Measurements from ENCODE around the gene LAMA4. TPM values are rescaled to one million over a fixed set of nuclear protein-coding genes. Genes with fewer than 3 reads are reported as not detected.

The LAMA4 gene
- total and polyA plus RNA-seq, 2 of the 13 experiments (the other 11 are each of a cell fraction or from before 2014, with no cell fraction given), result not detected

DNA sequence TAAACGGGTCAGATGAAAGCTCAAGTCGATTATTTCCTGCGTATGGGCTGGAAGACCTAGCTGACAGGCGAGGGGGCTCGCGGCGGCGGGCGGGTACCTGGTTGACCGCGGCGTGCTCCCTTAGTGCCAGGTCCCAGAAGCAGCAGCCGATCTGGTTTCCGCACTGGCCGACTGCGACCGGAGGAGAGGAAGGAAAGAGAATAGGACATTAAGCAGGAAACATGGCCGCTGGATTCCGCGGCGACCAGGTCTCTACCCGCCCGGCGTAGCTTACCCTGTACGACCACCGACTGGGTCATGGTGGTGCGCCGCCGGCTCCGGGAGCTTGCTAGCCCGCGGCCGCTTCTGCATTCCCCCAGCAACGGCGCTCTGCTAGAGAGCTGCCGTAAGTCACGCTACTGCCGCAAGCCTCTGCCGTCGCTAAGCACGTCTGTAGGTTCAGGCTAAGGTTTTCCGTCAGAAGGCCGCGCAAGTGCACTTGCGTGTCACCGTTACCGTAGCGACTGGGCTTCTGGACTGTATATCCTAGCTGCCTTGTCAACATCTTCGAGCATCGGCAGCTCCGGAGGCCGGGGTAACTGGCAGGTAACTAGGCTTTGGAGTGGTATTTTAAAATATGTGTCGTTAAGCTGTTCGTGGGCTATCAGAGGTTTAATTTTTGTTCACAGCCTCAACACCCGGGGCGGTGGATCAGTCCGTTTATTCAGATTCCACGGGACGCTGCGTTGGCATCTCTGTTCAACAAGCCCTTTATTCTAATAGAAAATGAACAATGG, 167.0 kb downstream of the LAMA4 start, which contains the start of the genes FAM229B and TUBE1 (continued):
- TF ChIP-seq, protein P1, sequence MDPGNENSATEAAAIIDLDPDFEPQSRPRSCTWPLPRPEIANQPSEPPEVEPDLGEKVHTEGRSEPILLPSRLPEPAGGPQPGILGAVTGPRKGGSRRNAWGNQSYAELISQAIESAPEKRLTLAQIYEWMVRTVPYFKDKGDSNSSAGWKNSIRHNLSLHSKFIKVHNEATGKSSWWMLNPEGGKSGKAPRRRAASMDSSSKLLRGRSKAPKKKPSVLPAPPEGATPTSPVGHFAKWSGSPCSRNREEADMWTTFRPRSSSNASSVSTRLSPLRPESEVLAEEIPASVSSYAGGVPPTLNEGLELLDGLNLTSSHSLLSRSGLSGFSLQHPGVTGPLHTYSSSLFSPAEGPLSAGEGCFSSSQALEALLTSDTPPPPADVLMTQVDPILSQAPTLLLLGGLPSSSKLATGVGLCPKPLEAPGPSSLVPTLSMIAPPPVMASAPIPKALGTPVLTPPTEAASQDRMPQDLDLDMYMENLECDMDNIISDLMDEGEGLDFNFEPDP (CRISPR knock-in tag; conservative IDR thresholded peaks at IDR 0.05), result no peak
- TF ChIP-seq ZNF510 (CRISPR knock-in tag; IDR thresholded peaks at IDR 0.05; ENCODE audit: low read depth) (peak; percentile 53; the same call in 1 of the 2 replicates), SRSF4 (IDR thresholded peaks at IDR 0.05; ENCODE audit: low read depth, low read length, poor library complexity, severe bottlenecking) (no peak), REST (IDR thresholded peaks at IDR 0.05; ENCODE audit: borderline replicate concordance in 1 of 2, low read depth in 1 of 2, low read length in 2 of 2) (no peak), ZNF605 (CRISPR knock-in tag; IDR thresholded peaks at IDR 0.05) (peak; percentile 94), ZNF501 (CRISPR knock-in tag; IDR thresholded peaks at IDR 0.05) (peak; percentile 97), TCF12 (IDR thresholded peaks at IDR 0.05) (no peak), TCF12 (CRISPR knock-in tag; IDR thresholded peaks at IDR 0.05) (no peak; the same call in 1 of the 2 replicates), ZNF678 (CRISPR knock-in tag; IDR thresholded peaks at IDR 0.05) (no peak), ZNF547 (CRISPR knock-in tag; IDR thresholded peaks at IDR 0.05) (peak; percentile 94), ZNF747 (CRISPR knock-in tag; IDR thresholded peaks at IDR 0.05; ENCODE audit: borderline replicate concordance) (0 out of 2 replicates have a peak, but pooled peaks have one; percentile 75), ZNF740 (CRISPR knock-in tag; IDR thresholded peaks at IDR 0.05) (no peak), ELF1 (CRISPR knock-in tag; IDR thresholded peaks at IDR 0.05) (peak; percentile 77), HDAC2 (CRISPR knock-in tag; IDR thresholded peaks at IDR 0.05) (peak; percentile 73), NR3C1 (CRISPR knock-in tag; IDR thresholded peaks at IDR 0.05) (no peak), NR1H2 (CRISPR knock-in tag; IDR thresholded peaks at IDR 0.05; ENCODE audit: borderline replicate concordance, low read depth) (no peak), RBM39 (IDR thresholded peaks at IDR 0.05; ENCODE audit: low read depth, low read length, poor library complexity, severe bottlenecking) (peak; percentile 87), HNRNPLL (IDR thresholded peaks at IDR 0.05; ENCODE audit: low read depth, low read length, poor library complexity, severe bottlenecking) (peak; percentile 100), THAP11 (CRISPR knock-in tag; IDR thresholded peaks at IDR 0.05) (peak; percentile 89)
- TF ChIP-seq, protein P2, sequence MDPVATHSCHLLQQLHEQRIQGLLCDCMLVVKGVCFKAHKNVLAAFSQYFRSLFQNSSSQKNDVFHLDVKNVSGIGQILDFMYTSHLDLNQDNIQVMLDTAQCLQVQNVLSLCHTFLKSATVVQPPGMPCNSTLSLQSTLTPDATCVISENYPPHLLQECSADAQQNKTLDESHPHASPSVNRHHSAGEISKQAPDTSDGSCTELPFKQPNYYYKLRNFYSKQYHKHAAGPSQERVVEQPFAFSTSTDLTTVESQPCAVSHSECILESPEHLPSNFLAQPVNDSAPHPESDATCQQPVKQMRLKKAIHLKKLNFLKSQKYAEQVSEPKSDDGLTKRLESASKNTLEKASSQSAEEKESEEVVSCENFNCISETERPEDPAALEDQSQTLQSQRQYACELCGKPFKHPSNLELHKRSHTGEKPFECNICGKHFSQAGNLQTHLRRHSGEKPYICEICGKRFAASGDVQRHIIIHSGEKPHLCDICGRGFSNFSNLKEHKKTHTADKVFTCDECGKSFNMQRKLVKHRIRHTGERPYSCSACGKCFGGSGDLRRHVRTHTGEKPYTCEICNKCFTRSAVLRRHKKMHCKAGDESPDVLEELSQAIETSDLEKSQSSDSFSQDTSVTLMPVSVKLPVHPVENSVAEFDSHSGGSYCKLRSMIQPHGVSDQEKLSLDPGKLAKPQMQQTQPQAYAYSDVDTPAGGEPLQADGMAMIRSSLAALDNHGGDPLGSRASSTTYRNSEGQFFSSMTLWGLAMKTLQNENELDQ (CRISPR knock-in tag; IDR thresholded peaks at IDR 0.05; ENCODE audit: borderline replicate concordance), result no peak
- TF ChIP-seq, protein P3, sequence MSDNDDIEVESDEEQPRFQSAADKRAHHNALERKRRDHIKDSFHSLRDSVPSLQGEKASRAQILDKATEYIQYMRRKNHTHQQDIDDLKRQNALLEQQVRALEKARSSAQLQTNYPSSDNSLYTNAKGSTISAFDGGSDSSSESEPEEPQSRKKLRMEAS (IDR thresholded peaks at IDR 0.05), result peak; percentile 70
